ENCODE data around the gene HS3ST4.

- TF ChIP-seq CTCF (IDR thresholded peaks at IDR 0.05; ENCODE audit: control extremely low read depth in 1 of 3, insufficient read depth in 1 of 3, low read depth in 1 of 3, low read length in 3 of 3), result no peak
- TF ChIP-seq EP300 (IDR thresholded peaks at IDR 0.05; ENCODE audit: borderline replicate concordance in 1 of 2, low read depth in 2 of 2, low read length in 2 of 2), result no peak
- no peak for TF ChIP-seq EZH2 (IDR thresholded peaks at IDR 0.05; ENCODE audit: low read depth, low read length, severe bottlenecking)
- no peak for TF ChIP-seq POLR2A (IDR thresholded peaks at IDR 0.05; ENCODE audit: control extremely low read depth in 1 of 2, low read depth in 2 of 2, low read length in 2 of 2)
- no peak for TF ChIP-seq POLR2AphosphoS5 (IDR thresholded peaks at IDR 0.05; ENCODE audit: low read depth, low read length)
- TF ChIP-seq RAD21 (IDR thresholded peaks at IDR 0.05 in 1 of 2, conservative IDR thresholded peaks at IDR 0.05 in 1 of 2; ENCODE audit: low read depth in 2 of 2, low read length in 2 of 2), result no peak
- TF ChIP-seq CREB1 (IDR thresholded peaks at IDR 0.05), result no peak
- no peak for TF ChIP-seq CBX5 (IDR thresholded peaks at IDR 0.05; ENCODE audit: low read depth, low read length)
- no peak for TF ChIP-seq JUND (IDR thresholded peaks at IDR 0.05; ENCODE audit: low read length)
- no peak for TF ChIP-seq SP2 (IDR thresholded peaks at IDR 0.05; ENCODE audit: low read length)
These were observed 34.8 kb downstream of the HS3ST4 start for GRCh38 chr16:25726430-25727098.
